ENCODE results near the gene HOTAIR.

DNA sequence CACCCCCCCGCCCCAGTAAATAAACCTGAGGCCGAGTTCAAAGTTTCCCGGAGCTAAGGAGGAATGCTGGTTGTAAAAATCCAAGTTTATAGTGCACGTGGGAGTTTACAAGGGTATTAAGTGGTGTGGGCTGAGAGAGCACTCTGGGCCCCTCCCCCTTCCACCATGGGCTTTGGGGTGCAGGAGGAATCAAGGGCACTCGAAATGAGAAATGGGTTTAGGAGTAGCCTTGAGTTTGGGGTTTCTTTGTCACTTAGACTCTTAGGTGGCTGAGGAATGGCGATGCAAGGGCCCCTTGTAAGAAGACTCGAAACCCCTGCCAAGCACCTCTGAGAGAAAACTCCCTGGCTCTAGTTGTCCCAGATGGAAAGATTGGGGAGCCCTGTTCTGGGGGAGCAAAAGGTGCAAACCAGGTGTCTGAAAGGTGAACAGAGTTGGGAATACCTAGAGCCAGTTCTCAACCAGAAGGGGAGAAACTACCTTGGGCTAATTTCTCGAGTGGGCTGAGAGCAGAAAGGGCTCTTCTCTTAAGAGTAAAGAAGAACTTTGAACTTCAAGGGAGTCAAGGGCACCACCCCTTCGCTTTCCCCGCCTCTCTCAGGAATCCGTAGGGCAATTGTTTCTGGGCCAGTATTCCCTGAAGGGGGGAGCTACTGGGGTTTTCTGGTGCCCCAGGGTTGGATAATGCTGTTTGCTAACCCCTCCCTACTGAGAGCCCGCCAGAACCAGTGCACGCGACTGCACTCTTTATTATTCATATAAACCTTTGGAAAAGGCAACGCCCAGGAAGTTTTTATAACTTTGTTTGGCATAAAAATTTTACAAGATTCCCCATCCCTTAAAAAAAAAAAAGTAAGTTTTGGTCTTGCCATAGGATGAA lies 4.0 kb upstream of the HOTAIR start:
- TF ChIP-seq, protein P1, sequence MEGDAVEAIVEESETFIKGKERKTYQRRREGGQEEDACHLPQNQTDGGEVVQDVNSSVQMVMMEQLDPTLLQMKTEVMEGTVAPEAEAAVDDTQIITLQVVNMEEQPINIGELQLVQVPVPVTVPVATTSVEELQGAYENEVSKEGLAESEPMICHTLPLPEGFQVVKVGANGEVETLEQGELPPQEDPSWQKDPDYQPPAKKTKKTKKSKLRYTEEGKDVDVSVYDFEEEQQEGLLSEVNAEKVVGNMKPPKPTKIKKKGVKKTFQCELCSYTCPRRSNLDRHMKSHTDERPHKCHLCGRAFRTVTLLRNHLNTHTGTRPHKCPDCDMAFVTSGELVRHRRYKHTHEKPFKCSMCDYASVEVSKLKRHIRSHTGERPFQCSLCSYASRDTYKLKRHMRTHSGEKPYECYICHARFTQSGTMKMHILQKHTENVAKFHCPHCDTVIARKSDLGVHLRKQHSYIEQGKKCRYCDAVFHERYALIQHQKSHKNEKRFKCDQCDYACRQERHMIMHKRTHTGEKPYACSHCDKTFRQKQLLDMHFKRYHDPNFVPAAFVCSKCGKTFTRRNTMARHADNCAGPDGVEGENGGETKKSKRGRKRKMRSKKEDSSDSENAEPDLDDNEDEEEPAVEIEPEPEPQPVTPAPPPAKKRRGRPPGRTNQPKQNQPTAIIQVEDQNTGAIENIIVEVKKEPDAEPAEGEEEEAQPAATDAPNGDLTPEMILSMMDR (IDR thresholded peaks at IDR 0.05) = no peak
- TF ChIP-seq POLR2A (IDR thresholded peaks at IDR 0.05) = no peak
